Upper lobe of right lung (tissue), 1 donor: ENCODE measurements around the gene NUDT3. TPM values are rescaled to one million over a fixed set of nuclear protein-coding genes. Genes with fewer than 3 reads are reported as not detected.

ENCODE experiments used
- ATAC-seq: fragments of 200-7000 bp; cut with Tn5 transposase; one replicate; pipeline ENCODE4 v1.9.1; 2020; ENCODE audit warnings: mild to moderate bottlenecking, moderate library complexity
- DNase-seq: peaks from one replicate; pipeline ENCODE4 v3.0.0-alpha.2; 2020
- H3K27ac ChIP-seq: fragments of 200-600 bp; one replicate; pipeline ENCODE4 v1.8.0; 2022
- H3K27me3 ChIP-seq: fragments of 200-600 bp; one replicate; pipeline ENCODE4 v1.8.0; 2022; ENCODE audit warnings: mild to moderate bottlenecking
- H3K36me3 ChIP-seq: fragments of 200-600 bp; one replicate; pipeline ENCODE4 v1.8.0; 2022
- H3K4me1 ChIP-seq: fragments of 200-600 bp; one replicate; pipeline ENCODE4 v1.8.0; 2022
- H3K4me3 ChIP-seq: fragments of 200-600 bp; one replicate; pipeline ENCODE4 v1.8.0; 2022; ENCODE audit warnings: mild to moderate bottlenecking
- H3K9me3 ChIP-seq: fragments of 200-600 bp; one replicate; pipeline ENCODE4 v1.8.0; 2022
- intact Hi-C: fragments of 100-400 bp; cut with DNase I; formaldehyde crosslinking; loops from one replicate; pipeline ENCODE4 v1.11.0; 2022
- total RNA-seq: library from RNA; stranded (reverse); fragmentation: NEBNext Ultra II Directional; extraction: Animal tissue kit (Norgen Biotek cat#: 25700); gene quantifications from one replicate; pipeline ENCODE4 v1.2.1, GENCODE V29; 2021
- TF ChIP-seq, protein P1 (sequence below): fragments of 200-600 bp; IDR thresholded peaks from one replicate; pipeline ENCODE4 v1.8.0; 2022; ENCODE audit warnings: antibody characterized with exemption
- donor health status: DM: no; HTN: yes; CAD: no; lungs with severe emphysema.

NUDT3 gene
- total RNA-seq, 1 donor from 2014 or later: 29.1 TPM

DNA sequence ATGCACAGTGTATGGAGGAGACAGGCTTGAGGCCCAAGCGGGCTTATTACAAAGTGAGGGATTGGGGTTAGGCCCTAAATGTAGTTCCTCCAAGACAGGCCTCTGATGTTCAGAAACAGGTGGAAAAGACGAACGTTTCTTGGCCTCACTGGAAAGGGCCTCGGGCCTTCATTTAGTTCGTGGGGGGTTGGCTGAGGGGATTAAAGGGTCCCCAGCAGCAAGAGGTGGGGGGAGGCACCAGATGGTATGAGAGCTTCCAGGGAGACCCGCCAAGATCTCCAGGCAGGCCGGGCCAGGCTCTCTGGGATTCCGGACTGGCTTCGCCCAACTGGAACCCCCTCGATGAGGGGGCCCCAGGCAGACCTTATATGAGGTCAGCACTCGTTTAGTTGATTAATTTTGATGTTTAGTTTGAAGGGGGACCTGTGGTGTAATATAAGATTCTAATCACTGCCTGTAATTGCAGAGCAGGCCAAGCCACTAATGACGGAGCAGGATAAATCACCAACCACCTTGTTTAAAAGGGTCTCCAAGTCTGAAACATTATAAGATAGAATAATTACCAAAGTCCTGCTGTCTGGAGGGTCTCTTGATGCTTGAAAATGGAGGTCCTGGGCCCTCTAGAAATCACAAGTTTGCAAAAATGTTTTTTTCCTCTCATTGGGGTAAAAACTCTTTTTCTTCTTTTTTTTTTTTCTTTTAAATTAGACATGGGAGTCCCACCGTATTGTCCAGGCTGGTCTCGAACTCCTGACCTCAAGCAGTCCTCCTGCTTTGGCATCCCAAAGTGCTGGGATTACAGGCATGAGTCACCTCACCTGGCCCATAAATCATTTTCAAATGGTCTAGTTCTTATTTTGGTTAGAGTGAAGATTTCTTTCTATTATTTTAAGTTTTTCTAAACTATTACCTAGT is 153.6 kb downstream of the NUDT3 start:
- Histone ChIP-seq H3K9me3 (no peaks in the 10 kb centered on the region), H3K27me3 (no peaks in the 10 kb centered on the region), H3K4me3 (peak overlapping the region; percentile 77), H3K4me1 (peaks cover 13% of the 10 kb centered on the region), H3K36me3 (peaks cover 23% of the 10 kb centered on the region), H3K27ac (no peak overlapping the region)
- no peak for ATAC-seq
- DNase-seq: no peak
- intact Hi-C loops: no loop called here
- TF ChIP-seq, protein P1, sequence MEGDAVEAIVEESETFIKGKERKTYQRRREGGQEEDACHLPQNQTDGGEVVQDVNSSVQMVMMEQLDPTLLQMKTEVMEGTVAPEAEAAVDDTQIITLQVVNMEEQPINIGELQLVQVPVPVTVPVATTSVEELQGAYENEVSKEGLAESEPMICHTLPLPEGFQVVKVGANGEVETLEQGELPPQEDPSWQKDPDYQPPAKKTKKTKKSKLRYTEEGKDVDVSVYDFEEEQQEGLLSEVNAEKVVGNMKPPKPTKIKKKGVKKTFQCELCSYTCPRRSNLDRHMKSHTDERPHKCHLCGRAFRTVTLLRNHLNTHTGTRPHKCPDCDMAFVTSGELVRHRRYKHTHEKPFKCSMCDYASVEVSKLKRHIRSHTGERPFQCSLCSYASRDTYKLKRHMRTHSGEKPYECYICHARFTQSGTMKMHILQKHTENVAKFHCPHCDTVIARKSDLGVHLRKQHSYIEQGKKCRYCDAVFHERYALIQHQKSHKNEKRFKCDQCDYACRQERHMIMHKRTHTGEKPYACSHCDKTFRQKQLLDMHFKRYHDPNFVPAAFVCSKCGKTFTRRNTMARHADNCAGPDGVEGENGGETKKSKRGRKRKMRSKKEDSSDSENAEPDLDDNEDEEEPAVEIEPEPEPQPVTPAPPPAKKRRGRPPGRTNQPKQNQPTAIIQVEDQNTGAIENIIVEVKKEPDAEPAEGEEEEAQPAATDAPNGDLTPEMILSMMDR: no peak

DNA sequence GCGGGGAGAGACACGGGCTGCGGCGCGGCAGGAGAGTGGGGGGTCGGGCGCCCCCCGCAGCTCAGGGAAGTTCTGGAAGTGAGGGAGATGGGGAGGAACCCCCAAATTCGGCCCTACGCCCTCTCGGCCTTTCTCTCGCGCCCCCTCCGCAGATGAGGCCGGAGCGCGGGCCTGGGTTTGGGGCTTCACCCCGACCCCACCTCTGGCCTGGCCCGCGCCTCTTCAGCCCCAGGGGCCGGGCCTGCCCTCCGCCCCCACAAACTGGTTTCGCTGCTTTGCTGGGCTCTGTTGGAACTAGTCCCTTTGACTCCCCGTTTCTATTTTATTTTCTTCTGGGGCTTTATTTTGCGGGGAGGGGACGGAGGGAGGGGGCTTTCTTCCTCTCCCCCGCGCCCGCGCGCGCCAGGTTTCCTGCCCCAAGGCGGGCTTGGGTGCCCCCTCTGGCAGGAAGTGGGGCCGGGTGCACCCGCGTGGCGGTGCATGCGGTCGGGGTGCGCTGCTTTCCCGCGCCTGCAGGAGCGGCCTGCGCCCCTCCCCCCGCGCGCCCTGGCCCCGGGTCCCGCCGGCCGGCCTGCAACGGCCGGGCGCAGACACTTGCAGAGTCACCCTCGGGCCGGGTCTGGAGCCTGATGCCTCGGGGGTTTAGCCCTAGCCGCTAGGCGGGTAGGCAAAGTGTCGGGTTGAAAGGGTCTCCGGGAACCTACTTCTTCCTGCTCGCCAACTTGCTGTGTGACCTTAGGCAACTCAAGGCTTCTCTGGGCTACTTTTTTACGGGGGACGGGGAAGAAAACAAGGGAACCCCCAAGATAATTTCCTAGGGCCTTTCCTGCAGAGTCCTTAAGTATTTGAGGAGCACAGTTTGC is 154.5 kb downstream of the NUDT3 start:
- Histone ChIP-seq H3K27ac (peak overlapping the region; percentile 60), H3K4me3 (peak overlapping the region; percentile 77), H3K36me3 (peaks cover 23% of the 10 kb centered on the region), H3K9me3 (no peaks in the 10 kb centered on the region), H3K4me1 (peaks cover 9% of the 10 kb centered on the region), H3K27me3 (no peaks in the 10 kb centered on the region)
- ATAC-seq (peak; percentile 2), DNase-seq (peak; percentile 81)
- intact Hi-C loops: no loop called here
- TF ChIP-seq, protein P1: peak; percentile 28

DNA sequence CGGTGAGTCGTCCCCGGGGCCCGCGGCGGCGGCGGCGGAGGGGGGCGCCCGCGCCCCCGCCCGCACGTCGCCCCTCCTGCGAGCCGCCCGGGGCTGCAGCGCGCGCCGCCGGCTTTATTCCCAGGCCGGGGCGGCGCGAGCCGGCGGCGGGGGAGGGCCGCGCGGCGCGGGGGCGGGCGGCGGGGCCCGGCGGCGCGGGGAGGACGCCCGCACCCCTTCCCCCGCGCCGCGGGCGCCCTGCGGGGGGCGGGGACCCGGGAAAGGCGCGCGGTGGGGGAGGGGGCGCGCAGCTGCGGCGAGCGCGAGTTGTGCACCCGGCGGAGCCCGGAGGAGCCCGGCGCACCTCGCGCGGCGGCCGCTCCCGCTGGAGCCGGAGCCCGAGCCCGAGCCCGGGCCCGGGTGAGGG is 155.2 kb downstream of the NUDT3 start:
- Histone ChIP-seq H3K27ac (peak overlapping the region; percentile 89), H3K4me1 (peaks cover 9% of the 10 kb centered on the region), H3K9me3 (no peaks in the 10 kb centered on the region), H3K36me3 (peaks cover 18% of the 10 kb centered on the region), H3K27me3 (no peaks in the 10 kb centered on the region), H3K4me3 (peak overlapping the region; percentile 77)
- intact Hi-C loops: no loop called here
- DNase-seq (peak; percentile 71), ATAC-seq (peak; percentile 5)
- TF ChIP-seq, protein P1: no peak

DNA sequence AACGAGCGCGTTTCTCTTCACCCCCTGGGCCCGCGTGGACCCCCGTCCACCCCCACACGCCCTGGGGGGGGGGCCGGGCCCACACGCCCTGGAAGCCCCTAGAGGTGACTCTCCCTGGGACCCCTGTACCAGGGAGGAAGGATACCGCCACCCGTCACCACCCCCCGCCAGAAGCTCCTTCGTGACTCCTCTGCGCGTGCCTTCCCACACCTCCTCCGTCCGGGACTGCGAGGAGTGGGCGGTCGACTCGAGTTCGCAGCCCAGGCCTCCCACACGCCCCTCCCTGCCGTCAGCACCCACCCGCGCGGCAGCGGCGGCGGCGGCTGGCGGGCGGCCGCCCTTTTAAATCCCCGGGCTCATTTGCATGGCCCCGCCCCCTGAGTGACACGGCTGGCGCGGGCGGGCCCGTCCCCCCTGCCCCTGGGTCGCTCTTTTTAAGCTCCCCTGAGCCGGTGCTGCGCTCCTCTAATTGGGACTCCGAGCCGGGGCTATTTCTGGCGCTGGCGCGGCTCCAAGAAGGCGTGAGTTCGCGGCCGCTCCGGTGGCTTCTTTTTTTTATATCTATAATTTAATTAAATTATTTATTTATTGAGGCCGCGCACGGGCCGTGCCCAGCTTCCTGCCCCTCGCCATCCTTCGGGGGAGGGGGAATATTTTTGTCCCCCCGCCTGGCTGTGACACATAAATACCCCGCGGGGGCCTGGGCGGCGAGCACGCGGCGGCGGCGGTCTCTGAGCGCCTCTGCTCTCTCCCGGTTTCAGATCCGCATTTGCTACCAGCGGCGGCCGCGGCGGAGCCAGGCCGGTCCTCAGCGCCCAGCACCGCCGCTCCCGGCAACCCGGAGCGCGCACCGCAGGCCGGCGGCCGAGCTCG is 155.8 kb downstream of the NUDT3 start, which contains the start of gene HMGA1:
HMGA1 (plus strand) TSS at position 431 of the 873 bp plus-strand sequence. CDS start 3,908 bp downstream, outside the sequence.
- H3K4me1 ChIP-seq: peaks cover 9% of the 10 kb centered on the region
- TF ChIP-seq, protein P1: no peak
- intact Hi-C loops: no loop called here
- peak within 1 kb of the TSS; percentile 77 for H3K4me3 ChIP-seq
- H3K36me3 ChIP-seq: peaks cover 11% of the 10 kb centered on the region
- ATAC-seq (peak; percentile 86), DNase-seq (peak; percentile 94)
- H3K27me3 ChIP-seq: no peaks in the 10 kb centered on the region
- H3K9me3 ChIP-seq: no peaks in the 10 kb centered on the region
- peak within 1 kb of the TSS; percentile 89 for H3K27ac ChIP-seq

DNA sequence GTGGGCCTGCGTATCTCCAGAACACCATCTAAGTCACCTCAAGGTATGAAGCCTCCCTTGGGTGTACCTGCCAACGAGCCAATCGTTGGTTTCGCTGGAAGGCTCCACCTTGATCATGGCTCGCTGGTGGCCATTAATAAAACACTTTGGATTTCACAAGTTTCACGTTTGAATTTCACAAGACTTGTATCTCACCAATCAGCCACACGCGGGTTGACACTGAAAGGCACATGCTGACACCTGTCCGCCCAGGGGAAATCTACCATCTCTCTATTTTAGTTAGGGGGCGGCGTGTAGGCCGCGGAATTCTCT is 156.4 kb downstream of the NUDT3 start:
- intact Hi-C loops: no loop called here
- DNase-seq: peak; percentile 72
- H3K4me3 ChIP-seq: peak overlapping the region; percentile 59

More for the DNA sequence above, 156.4 kb downstream of the NUDT3 start:
- peak; percentile 45 for ATAC-seq
- Histone ChIP-seq H3K4me1 (peaks cover 9% of the 10 kb centered on the region), H3K36me3 (peaks cover 5% of the 10 kb centered on the region), H3K27ac (peak overlapping the region; percentile 89), H3K27me3 (no peaks in the 10 kb centered on the region), H3K9me3 (no peaks in the 10 kb centered on the region)
- TF ChIP-seq, protein P1: no peak
